Activated CD4-positive, alpha-beta T cell treated with anti-CD3 and anti-CD28 coated beads for 36 hours (primary cell): Measurements from ENCODE around the gene PROKR1. TPM values are rescaled to one million over a fixed set of nuclear protein-coding genes. Genes with fewer than 3 reads are reported as not detected.
A peak's percentile ranks its signal among the peaks of the same experiment; 100 is the strongest.

ENCODE experiments used
- ATAC-seq: fragments of 200-7000 bp; cut with Tn5 transposase; one replicate; pipeline ENCODE4 v1.10.0; 2021; ENCODE audit warnings: mild to moderate bottlenecking, moderate library complexity
- CTCF ChIA-PET: fragments of 350-600 bp; sonication (Branson Sonifier 250); formaldehyde crosslinking; loops from one replicate; lab custom pipeline; 2021; ENCODE audit warnings: antibody characterized with exemption; lab: Charles Lee
- POLR2A ChIA-PET: fragments of 350-600 bp; sonication (Branson Sonifier 250); formaldehyde crosslinking; loops from one replicate; lab custom pipeline; 2021; ENCODE audit warnings: antibody characterized with exemption, inconsistent platforms; lab: Charles Lee
- DNase-seq: peaks from one replicate; pipeline ENCODE4 v3.0.0-alpha.2; 2020
- H3K27ac Mint-ChIP-seq: one replicate; pipeline ENCODE4 v1.8.0; 2021; ENCODE audit warnings: mixed read lengths
- H3K27me3 Mint-ChIP-seq: one replicate; pipeline ENCODE4 v1.8.0; 2021; ENCODE audit warnings: mixed read lengths
- H3K36me3 Mint-ChIP-seq: one replicate; pipeline ENCODE4 v1.8.0; 2021; ENCODE audit warnings: low read depth, mixed read lengths
- H3K4me1 Mint-ChIP-seq: one replicate; pipeline ENCODE4 v1.8.0; 2021; ENCODE audit warnings: mixed read lengths
- H3K4me3 Mint-ChIP-seq: one replicate; pipeline ENCODE4 v1.8.0; 2021; ENCODE audit warnings: mild to moderate bottlenecking, moderate library complexity, mixed read lengths
- H3K9me3 Mint-ChIP-seq: one replicate; pipeline ENCODE4 v1.8.0; 2021; ENCODE audit warnings: low read depth, mixed read lengths
- intact Hi-C, 2 experiments: fragments of 100-400 bp; cut with DNase I in 1 of 2; cut with micrococcal nuclease in 1 of 2; formaldehyde crosslinking; loops; one replicate each; pipeline versions ENCODE4 v1.14.2 to v1.15.1; 2022 to 2024; cut with DNase I, micrococcal nuclease
- total RNA-seq, 2 experiments: library from RNA; stranded (reverse); gene quantifications; one replicate each; pipeline ENCODE4 v1.2.3, GENCODE V29; 2021

PROKR1 gene
- total RNA-seq, 2 experiments from 2014 or later, result not detected

- peaks cover 43% of the 10 kb centered on the region for H3K4me1 Mint-ChIP-seq
- ChIA-PET POLR2A (interaction anchor here (0.6 to 1.3 kb wide), 3 partner anchors 37 to 64 kb away, joined by 4 to 7 read pairs (median 4); no protein-coding TSS in a partner anchor), CTCF (interaction anchor here (0.6 to 2.9 kb wide), 9 partner anchors 8 to 289 kb away, joined by 3 to 13 read pairs (median 5); no protein-coding TSS in a partner anchor)
These were observed 10.2 kb downstream of the PROKR1 start for GRCh38 chr2:68653538-68653982.

GRCh38 chr2:68658266-68658665 lies 14.9 kb downstream of the PROKR1 start:
- POLR2A ChIA-PET, result no interaction called here
- Mint-ChIP-seq H3K27ac (no peak overlapping the region), H3K36me3 (no peaks in the 10 kb centered on the region), H3K4me1 (peaks cover 35% of the 10 kb centered on the region), H3K4me3 (no peak overlapping the region), H3K9me3 (no peaks in the 10 kb centered on the region), H3K27me3 (peaks cover 14% of the 10 kb centered on the region)
- intact Hi-C loops, result no loop called here
- DNase-seq, result no peak
- CTCF ChIA-PET, result interaction anchor here (0.5 to 1.0 kb wide), 3 partner anchors 49 to 264 kb away, joined by 3 to 4 read pairs (median 3); no protein-coding TSS in a partner anchor
- no peak for ATAC-seq

More at GRCh38 chr2:68653538-68653982, 10.2 kb downstream of the PROKR1 start:
- intact Hi-C loops, result loop anchor here (1.0 to 2.0 kb wide), 9 partner anchors 37 to 401 kb away; partner anchors contain the start of genes APLF (in 2 of the 2) and FBXO48 (in 2 of the 2)
- Mint-ChIP-seq H3K36me3 (no peaks in the 10 kb centered on the region), H3K27me3 (peaks cover 15% of the 10 kb centered on the region), H3K9me3 (no peaks in the 10 kb centered on the region), H3K4me3 (peak overlapping the region; percentile 0), H3K27ac (peak overlapping the region; percentile 68)
- peak; percentile 73 for DNase-seq
- peak; percentile 90 for ATAC-seq

GRCh38 chr2:68659081-68659480 lies 15.7 kb downstream of the PROKR1 start:
- Mint-ChIP-seq H3K4me1 (peaks cover 32% of the 10 kb centered on the region), H3K27me3 (peaks cover 16% of the 10 kb centered on the region), H3K27ac (no peak overlapping the region), H3K9me3 (no peaks in the 10 kb centered on the region), H3K36me3 (no peaks in the 10 kb centered on the region), H3K4me3 (no peak overlapping the region)
- intact Hi-C loops, result no loop called here
- POLR2A ChIA-PET, result no interaction called here
- ATAC-seq, result no peak
- CTCF ChIA-PET, result interaction anchor here (1.3 kb wide), 1 partner anchor 179 kb away, joined by 3 read pairs; no protein-coding TSS in a partner anchor
- DNase-seq, result no peak

- H3K4me1 Mint-ChIP-seq, result peaks cover 23% of the 10 kb centered on the region
- H3K4me3 Mint-ChIP-seq, result no peak overlapping the region
- ChIA-PET POLR2A (no interaction called here), CTCF (interaction anchor here (1.1 to 1.2 kb wide), 3 partner anchors 8 to 48 kb away, joined by 3 to 6 read pairs (median 3); no protein-coding TSS in a partner anchor)
- peaks cover 21% of the 10 kb centered on the region for H3K27me3 Mint-ChIP-seq
- no peaks in the 10 kb centered on the region for H3K36me3 Mint-ChIP-seq
- DNase-seq (no peak), ATAC-seq (peak; percentile 56)
- intact Hi-C loops, result no loop called here
- H3K9me3 Mint-ChIP-seq, result no peaks in the 10 kb centered on the region
- H3K27ac Mint-ChIP-seq, result no peak overlapping the region
These were observed 17.3 kb downstream of the PROKR1 start for GRCh38 chr2:68660658-68661057.

GRCh38 chr2:68662466-68662865 lies 19.1 kb downstream of the PROKR1 start:
- ATAC-seq (no peak), DNase-seq (no peak)
- H3K27ac Mint-ChIP-seq, result no peak overlapping the region
- H3K27me3 Mint-ChIP-seq, result peaks cover 23% of the 10 kb centered on the region
- H3K4me1 Mint-ChIP-seq, result peaks cover 23% of the 10 kb centered on the region
- ChIA-PET POLR2A (no interaction called here), CTCF (interaction anchor here (0.7 to 1.4 kb wide), 3 partner anchors 21 to 68 kb away, joined by 3 to 4 read pairs (median 3); no protein-coding TSS in a partner anchor)
- intact Hi-C loops, result no loop called here
- no peak overlapping the region for H3K4me3 Mint-ChIP-seq
- peaks cover 6% of the 10 kb centered on the region for H3K9me3 Mint-ChIP-seq
- no peaks in the 10 kb centered on the region for H3K36me3 Mint-ChIP-seq

- ChIA-PET POLR2A (interaction anchor here (0.7 kb wide), 1 partner anchor 11 kb away, joined by 5 read pairs; no protein-coding TSS in a partner anchor), CTCF (interaction anchor here (1.4 kb wide), 1 partner anchor 69 kb away, joined by 4 read pairs; no protein-coding TSS in a partner anchor)
- peaks cover 6% of the 10 kb centered on the region for H3K9me3 Mint-ChIP-seq
- peaks cover 18% of the 10 kb centered on the region for H3K27me3 Mint-ChIP-seq
- ATAC-seq (peak; percentile 89), DNase-seq (peak; percentile 49)
- H3K4me1 Mint-ChIP-seq, result peaks cover 23% of the 10 kb centered on the region
- intact Hi-C loops, result no loop called here
- H3K27ac Mint-ChIP-seq, result no peak overlapping the region
- H3K36me3 Mint-ChIP-seq, result no peaks in the 10 kb centered on the region
- H3K4me3 Mint-ChIP-seq, result no peak overlapping the region
These were observed 20.2 kb downstream of the PROKR1 start for GRCh38 chr2:68663371-68664156.

- peaks cover 14% of the 10 kb centered on the region for H3K4me1 Mint-ChIP-seq
- no peaks in the 10 kb centered on the region for H3K36me3 Mint-ChIP-seq
- H3K27ac Mint-ChIP-seq, result no peak overlapping the region
- no peak overlapping the region for H3K4me3 Mint-ChIP-seq
- intact Hi-C loops, result no loop called here
- ChIA-PET CTCF (interaction anchor here (0.6 to 0.7 kb wide), 2 partner anchors 38 to 1307 kb away, joined by 3 to 4 read pairs; no protein-coding TSS in a partner anchor), POLR2A (no interaction called here)
- ATAC-seq (no peak), DNase-seq (no peak)
- H3K9me3 Mint-ChIP-seq, result peaks cover 6% of the 10 kb centered on the region
- H3K27me3 Mint-ChIP-seq, result peaks cover 16% of the 10 kb centered on the region
These were observed 24.0 kb downstream of the PROKR1 start for GRCh38 chr2:68667371-68667770.

GRCh38 chr2:68669651-68670050 lies 26.3 kb downstream of the PROKR1 start:
- no peak for ATAC-seq
- ChIA-PET POLR2A (no interaction called here), CTCF (no interaction called here)
- no peaks in the 10 kb centered on the region for H3K4me1 Mint-ChIP-seq
- peaks cover 8% of the 10 kb centered on the region for H3K27me3 Mint-ChIP-seq
- no peak overlapping the region for H3K27ac Mint-ChIP-seq
- no peak for DNase-seq
- intact Hi-C loops, result no loop called here
- peaks cover 6% of the 10 kb centered on the region for H3K9me3 Mint-ChIP-seq
- no peak overlapping the region for H3K4me3 Mint-ChIP-seq
- no peaks in the 10 kb centered on the region for H3K36me3 Mint-ChIP-seq

- DNase-seq (no peak), ATAC-seq (no peak)
- Mint-ChIP-seq H3K9me3 (peaks cover 8% of the 10 kb centered on the region), H3K36me3 (peaks cover 3% of the 10 kb centered on the region), H3K27ac (no peak overlapping the region), H3K4me1 (no peaks in the 10 kb centered on the region), H3K4me3 (no peak overlapping the region), H3K27me3 (peaks cover 8% of the 10 kb centered on the region)
- ChIA-PET CTCF (interaction anchor here (0.6 to 1.1 kb wide), 2 partner anchors 37 to 335 kb away, joined by 3 read pairs; no protein-coding TSS in a partner anchor), POLR2A (no interaction called here)
- intact Hi-C loops, result no loop called here
These were observed 28.6 kb downstream of the PROKR1 start for GRCh38 chr2:68671961-68672360.

- Mint-ChIP-seq H3K36me3 (peaks cover 3% of the 10 kb centered on the region), H3K9me3 (peaks cover 5% of the 10 kb centered on the region), H3K27me3 (peaks cover 8% of the 10 kb centered on the region), H3K4me3 (no peak overlapping the region), H3K27ac (no peak overlapping the region), H3K4me1 (no peaks in the 10 kb centered on the region)
- ATAC-seq, result no peak
- POLR2A ChIA-PET, result no interaction called here
- intact Hi-C loops, result no loop called here
- DNase-seq, result no peak
- CTCF ChIA-PET, result interaction anchor here (1.0 to 1.1 kb wide), 2 partner anchors 9 to 26 kb away, joined by 3 read pairs; no protein-coding TSS in a partner anchor
These were observed 30.3 kb downstream of the PROKR1 start for GRCh38 chr2:68673631-68674030.

- Mint-ChIP-seq H3K4me1 (peaks cover 2% of the 10 kb centered on the region), H3K27me3 (peaks cover 4% of the 10 kb centered on the region), H3K36me3 (peaks cover 3% of the 10 kb centered on the region), H3K27ac (no peak overlapping the region), H3K9me3 (peaks cover 5% of the 10 kb centered on the region), H3K4me3 (no peak overlapping the region)
- DNase-seq (no peak), ATAC-seq (no peak)
- ChIA-PET POLR2A (no interaction called here), CTCF (no interaction called here)
- intact Hi-C loops, result no loop called here
These were observed 32.1 kb downstream of the PROKR1 start for GRCh38 chr2:68675470-68675869.
